GM18505 (cell line): ENCODE measurements around the gene HEATR3.
A peak's percentile ranks its signal among the peaks of the same experiment; 100 is the strongest.

ENCODE experiments used
- ATAC-seq: cut with Tn5 transposase; IDR thresholded peaks from one replicate; pipeline ENCODE4 v1.9.1; 2021; ENCODE audit not compliant: unreplicated experiment
- POLR2A ChIP-seq: IDR thresholded peaks from 4 replicates; pipeline ENCODE4 v1.6.1; 2011; ENCODE audit warnings: borderline replicate concordance; ENCODE audit not compliant: insufficient read depth, insufficient read length; ENCODE audit errors: extremely low read depth

Gene HEATR3

DNA sequence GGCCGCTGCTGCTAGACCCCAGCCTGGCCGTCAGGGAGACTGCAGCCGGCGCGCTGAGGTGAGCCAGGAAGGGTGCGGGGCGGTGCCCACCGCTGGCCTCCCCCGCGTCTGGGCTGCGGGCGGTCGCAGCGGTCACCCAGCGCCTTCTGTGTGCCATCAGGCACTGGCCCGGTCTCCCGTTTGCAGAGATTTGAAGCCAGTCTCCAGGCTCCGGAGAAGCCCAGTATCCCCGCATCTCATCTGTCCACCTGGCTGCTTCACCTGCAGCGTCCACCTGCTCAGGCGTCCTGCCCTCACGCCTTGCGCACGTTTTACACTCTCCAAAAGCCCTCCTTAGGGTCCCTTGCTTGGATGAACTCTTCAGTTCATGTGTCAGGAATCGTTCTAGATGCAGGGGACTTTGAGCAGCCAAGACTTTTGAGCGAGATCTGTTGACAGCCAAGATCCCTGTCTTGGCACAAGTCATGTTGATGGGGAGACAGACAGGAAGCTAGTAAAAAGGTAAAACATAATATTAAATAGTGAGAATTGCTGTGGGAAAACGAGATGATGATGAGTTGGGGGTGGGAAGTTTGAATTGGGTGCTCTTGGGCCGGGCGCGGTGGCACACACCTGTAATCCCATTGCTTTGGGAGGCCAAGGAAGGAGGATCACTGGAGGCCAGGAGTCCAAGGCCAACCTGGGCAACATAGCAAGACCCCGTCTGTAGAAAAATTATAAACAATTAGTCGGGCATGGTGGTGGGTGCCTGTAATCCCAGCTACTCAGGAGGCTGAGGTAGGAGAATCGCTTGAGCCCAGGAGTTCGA, 916 bp downstream of the HEATR3 start:
- ATAC-seq = no peak
- TF ChIP-seq POLR2A = no peak

DNA sequence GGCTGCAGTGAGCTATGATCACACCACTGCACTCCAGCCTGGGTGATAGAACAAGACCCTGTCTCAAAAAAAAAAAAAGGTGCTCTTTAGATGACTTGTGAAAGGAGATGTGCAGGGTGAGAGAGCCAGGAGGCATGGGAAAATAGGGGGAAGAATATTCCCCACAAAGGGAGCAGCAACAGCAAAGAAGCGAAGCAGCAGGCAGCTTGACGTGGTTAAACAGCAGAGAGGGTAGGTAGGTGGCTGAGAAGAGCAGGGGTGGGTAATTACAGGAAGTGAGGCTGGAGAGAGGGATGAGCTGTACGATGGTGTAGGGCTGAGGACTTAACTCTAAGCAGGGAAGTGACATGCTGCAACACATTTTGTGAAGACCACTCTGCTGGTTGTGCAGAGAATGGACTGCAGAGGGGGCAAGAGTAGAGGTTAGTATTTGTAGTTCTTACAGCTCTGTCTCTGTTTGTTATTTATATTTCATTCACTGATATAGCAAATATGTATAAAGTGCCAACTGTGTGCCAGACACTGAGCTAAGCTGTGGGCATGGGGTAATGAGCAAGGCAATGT, 1.6 kb downstream of the HEATR3 start:
- ATAC-seq = peak; percentile 30
- no peak for TF ChIP-seq POLR2A

GRCh38 chr16:50068550-50068949, 2.8 kb downstream of the HEATR3 start:
- TF ChIP-seq POLR2A = no peak
- ATAC-seq = no peak

DNA sequence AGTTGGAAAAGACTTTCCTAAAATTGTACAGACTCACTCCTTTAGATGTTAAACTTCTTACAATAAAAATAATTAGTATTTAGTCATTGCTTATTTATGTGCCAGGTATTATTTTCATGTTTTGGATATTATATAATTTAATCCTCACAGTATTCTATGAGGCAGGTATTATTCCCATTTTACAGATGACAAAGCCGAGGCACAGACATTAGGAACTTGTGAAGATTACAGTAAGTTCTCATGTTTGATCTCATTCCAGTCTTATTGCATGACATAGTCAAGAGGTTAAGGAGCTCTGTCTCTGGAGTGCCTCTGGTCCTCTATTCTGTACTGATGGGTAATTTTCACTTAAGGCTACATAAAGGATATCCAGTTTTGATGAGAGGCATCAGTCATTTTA, 3.3 kb downstream of the HEATR3 start:
- no peak for ATAC-seq
- no peak for TF ChIP-seq POLR2A

- no peak for TF ChIP-seq POLR2A
- no peak for ATAC-seq
These were observed 5.4 kb downstream of the HEATR3 start for GRCh38 chr16:50071075-50071671.

GRCh38 chr16:50072730-50073129, 7.0 kb downstream of the HEATR3 start:
- TF ChIP-seq POLR2A = no peak
- ATAC-seq = no peak

GRCh38 chr16:50079397-50080140, 13.8 kb downstream of the HEATR3 start:
- no peak for TF ChIP-seq POLR2A
- ATAC-seq = no peak

GRCh38 chr16:50081428-50082018, 15.8 kb downstream of the HEATR3 start:
- TF ChIP-seq POLR2A = no peak
- no peak for ATAC-seq

- TF ChIP-seq POLR2A = no peak
- ATAC-seq = no peak
These were observed 18.2 kb downstream of the HEATR3 start for GRCh38 chr16:50083996-50084395.

GRCh38 chr16:50086176-50086575, 20.4 kb downstream of the HEATR3 start:
- no peak for ATAC-seq
- TF ChIP-seq POLR2A = no peak

DNA sequence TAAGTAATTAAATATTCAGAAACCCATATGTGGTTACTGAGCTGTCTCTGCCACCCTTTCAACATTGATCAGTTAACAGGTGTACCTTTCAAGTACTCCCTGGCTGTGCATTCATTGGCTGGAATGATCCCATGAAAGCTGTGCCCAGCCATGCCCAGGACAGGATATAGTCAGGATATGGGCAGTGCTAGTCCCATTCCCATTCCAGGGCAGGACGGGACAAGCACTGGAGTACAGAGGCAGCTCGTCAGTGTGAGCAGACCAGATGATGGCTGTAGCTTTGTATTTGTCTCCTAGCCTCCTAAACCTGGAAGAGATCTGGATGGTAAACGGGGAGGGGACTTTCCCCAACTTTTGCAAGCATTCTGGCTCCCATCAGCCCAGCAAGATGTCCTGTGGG, 22.5 kb downstream of the HEATR3 start:
- ATAC-seq = no peak
- TF ChIP-seq POLR2A = no peak

DNA sequence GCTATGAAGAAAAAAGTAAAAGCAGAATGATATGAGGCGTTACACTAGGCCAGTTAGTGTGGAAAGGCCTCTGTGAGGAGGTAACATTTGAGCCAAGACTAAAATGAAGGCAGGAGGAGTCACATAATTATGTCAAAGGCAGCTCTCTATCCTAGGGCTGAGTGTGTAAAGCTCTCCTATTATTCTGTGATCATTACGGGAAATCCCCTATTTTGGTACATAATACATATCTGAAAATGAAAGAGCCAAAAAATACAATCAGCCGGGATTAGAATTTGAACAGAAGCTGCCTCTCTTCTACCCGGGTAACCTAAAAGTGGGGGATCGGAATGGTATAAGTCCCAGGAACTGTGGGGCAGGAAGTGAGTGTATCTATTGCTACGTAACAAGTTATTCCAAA, 27.1 kb downstream of the HEATR3 start:
- no peak for TF ChIP-seq POLR2A
- ATAC-seq = no peak
